IPS DF 4.7 (cell line): Measurements from ENCODE around the gene CNTN4.
"Not testable (repeated sequence)": the region's sequence is repeated elsewhere in the genome, so short reads cannot be mapped to it uniquely, and the experiment has no call there.

Source experiments
- DNase-seq: peaks from one replicate; pipeline ENCODE4 v3.0.0-alpha.2; 2013; ENCODE audit warnings: low spot score; ENCODE audit errors: extremely low read depth

CNTN4 gene

DNA sequence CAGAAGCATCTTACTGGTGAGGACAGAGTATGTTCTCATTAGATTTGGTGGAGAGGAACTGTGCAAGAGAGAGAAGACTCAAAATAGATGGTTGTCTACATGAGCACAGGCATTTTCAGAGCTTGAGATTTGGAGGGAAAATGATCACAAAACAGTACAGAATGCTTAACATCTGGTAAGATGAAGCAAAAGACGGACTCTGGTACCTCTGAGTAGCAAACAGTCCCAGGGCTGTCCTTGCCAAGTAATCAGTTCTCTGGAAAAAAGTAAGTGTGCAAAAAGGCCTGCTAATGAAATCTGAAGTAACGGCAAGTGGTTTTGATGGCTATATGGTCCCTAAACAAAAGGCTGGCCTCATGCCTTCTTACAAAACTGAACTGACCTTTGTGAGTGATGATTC, 414.2 kb downstream of the CNTN4 start:
- no peak for DNase-seq

DNA sequence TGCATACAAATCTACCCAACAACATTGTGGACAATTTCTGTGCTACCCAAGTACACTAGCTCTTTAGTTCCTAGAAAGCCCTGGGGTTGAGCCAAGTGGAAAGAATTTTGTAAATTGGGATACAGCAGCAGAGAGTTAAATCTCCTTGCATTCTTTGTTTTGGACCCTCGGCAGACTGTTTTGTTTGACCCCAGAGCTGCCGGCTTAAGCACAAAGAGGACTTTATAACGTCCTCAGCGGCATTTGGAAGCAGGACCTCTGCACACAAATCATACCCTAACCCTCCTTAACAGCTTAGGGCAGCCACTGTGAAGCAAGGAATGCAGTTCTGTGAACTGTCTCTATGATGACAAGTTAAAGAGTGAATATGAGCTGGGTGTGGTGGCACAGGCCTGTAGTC, 415.3 kb downstream of the CNTN4 start:
- no peak for DNase-seq

DNA sequence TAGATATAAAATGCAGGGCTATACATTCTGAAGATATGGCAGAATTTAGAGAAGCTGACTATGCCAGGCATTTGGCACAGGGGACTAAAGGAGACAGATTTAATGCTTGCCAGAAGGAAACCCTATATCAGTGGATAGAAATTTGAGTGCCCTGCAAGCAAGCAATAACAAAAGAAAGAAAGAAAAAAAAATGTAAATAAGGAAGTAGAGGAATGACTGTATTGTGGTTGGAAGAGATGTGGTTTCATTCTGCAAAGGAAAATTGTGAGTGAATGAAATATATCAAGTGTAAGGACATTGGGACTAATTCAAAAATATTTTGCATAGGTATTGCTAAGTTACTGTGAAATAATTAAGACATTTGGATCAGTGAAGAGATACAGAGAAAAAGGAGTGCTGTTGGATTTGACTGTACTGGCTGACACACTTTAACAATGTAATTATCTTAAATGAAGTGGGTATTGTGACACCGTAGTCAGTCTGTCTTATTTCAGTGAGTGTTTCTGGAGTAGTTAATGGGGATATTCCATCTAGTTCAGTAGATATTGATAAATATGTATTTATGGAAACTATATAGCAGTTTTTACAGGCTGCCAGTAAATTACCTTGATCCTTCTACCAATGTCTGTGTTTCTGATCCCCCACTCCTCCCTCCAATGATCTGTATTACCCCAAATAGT, 418.2 kb downstream of the CNTN4 start:
- DNase-seq = no peak

DNA sequence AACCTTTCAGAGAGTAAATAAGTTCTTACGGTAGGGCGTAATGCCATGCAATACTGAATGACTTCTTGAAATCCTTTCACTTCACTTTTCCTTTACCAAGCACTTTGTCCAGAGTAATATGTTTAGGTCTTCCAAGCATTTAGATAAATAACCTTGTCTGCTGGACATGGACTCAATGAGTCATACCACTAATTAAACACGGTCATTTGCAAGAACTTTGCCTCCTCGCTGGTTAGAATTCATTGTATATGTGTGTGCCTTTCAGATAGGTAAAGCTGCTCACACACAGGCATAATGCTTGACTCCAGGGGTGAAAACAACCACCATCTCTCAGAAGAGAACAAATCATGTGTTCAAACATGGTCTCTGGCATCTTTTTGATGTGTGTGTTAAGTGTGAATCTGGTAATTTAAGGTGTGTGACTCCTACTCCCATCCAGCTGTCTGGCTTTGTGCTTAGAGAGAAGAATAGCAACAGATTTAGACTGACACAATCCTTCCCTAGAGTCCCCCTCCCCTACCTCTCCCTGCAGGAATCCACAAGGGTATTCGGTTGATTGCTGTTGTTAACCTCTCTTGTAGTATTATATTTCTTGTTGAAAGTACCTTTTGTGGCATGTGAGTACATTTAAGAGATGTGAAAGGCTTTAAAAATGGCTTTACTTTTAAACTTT, 419.0 kb downstream of the CNTN4 start:
- DNase-seq = no peak

DNA sequence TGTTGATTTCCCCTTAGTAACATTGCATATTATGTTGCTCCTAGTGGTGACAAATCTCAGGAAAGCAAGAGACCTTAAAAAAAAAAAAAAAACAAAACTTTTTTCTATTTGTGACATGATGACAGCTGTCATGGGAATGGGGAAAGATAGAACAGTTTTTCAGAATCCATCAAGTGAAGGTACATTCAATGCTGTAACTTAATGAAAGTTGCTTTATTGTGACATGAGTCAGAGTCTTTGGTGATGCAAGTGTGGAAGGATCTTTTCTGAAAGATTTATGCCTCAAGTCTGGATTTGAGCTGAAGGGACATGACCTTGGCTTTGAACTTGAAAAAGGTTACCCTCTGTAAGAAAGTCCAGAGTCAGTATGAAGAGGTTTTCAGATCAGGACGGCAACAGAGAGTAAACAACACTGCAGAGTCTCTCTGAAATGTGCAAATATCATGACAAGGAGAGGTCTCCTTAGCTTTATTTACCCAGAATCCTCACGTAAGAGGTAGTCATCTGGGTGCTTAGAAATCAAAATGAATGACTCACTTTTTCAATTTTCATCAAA, 424.7 kb downstream of the CNTN4 start:
- DNase-seq = no peak

DNA sequence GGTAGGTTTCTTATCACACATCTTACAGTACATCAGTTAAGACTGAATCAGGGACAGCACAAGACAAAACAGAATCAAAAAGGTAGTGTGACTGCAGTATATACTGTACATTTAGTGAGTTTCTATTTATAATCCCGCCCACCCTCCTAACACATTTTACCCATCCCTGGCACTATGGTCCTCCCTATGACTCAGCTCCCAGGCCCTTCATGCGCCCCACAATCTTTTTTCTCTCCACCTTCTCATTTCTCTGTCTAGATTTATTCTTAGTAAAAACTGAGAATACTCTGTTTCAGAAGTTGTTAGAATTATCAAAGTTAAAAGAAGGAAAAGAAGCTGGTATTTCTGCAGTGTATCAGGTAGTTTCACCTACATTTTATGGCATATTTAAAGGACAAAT, 427.3 kb downstream of the CNTN4 start:
- no peak for DNase-seq

DNA sequence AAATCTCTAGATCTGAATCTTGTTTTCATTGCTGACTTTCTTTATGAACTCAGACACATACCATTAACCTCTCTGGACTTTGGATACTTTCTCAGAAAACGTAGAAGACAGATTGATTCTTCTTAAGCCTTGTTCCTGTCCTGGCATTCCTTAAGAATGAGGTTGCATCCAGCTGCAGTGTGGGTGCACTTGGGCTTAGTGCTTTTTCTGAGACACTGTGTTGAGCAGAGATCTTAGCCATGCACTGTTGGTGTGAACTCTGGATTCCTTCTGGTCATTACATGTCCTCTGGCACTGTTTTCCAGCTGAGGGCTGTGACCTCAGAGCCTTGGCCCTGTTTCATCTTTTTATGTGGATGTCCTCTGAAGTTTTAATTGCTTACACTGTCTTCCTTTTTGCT, 428.3 kb downstream of the CNTN4 start:
- no peak for DNase-seq

DNA sequence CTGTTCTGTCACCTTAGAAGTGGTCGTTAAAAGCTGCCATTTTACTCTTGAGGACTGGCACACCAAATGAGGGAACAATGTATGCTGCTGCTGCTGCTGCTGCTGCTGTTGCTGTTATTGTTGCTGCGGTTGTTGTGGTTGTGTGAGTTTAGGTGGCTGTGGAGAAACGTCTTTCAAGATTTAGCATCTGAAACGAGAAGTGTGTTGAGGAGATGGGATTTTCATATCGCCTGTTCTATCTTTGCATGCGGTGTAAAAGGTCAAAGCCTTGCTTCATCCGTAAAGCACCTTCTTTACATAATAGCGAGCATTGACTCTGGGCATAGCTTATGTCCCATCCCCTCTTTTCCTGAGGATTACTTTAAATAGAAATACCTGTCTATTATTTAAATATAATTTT, 428.7 kb downstream of the CNTN4 start:
- DNase-seq = not testable (repeated sequence)

DNA sequence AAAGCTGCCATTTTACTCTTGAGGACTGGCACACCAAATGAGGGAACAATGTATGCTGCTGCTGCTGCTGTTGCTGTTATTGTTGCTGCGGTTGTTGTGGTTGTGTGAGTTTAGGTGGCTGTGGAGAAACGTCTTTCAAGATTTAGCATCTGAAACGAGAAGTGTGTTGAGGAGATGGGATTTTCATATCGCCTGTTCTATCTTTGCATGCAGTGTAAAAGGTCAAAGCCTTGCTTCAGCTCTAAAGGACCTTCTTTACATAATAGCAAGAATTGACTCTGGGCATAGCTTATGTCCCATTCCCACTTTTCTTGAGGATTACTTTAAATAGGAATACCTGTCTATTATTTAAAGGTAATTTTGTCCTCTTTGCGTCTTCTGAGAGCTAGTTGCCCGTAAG, 436.1 kb downstream of the CNTN4 start:
- DNase-seq = not testable (repeated sequence)

DNA sequence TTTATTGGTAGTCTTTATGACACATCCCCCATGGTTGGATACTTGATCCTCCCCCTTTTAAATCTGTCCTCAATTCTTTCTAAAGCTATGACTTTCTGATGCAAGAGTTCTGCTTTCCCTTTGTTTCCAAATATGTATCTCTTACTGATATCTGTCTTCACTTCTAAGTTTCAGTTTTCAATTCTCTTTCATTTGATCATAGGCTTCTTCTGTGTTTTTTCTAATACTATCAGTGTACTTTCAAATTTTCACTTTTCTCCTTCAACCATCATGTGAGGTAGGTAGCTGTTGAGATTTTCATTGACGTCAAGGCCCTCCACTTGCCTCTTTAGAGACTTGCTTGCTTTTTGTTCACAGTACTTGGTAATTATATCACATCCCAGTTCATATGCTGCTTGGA, 436.5 kb downstream of the CNTN4 start:
- no peak for DNase-seq

DNA sequence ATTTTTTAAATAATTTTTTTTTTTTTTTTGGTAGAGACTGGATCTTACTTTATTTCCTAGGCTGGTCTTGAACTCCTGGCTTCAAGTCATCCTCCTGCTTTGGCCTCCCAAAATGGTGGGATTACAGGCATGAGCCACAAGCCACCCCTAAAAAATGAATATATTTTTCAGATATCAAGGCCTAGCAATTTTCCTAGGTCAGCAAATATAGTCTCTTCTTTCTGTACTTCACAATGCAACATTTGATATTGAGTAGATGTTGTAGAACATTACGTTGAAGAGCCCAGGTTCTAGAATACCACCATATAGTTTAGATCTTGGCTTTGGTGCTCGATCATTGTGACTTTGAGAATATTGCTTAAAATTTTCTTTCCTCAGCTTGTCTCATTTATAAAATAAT, 437.9 kb downstream of the CNTN4 start:
- DNase-seq = no peak

DNA sequence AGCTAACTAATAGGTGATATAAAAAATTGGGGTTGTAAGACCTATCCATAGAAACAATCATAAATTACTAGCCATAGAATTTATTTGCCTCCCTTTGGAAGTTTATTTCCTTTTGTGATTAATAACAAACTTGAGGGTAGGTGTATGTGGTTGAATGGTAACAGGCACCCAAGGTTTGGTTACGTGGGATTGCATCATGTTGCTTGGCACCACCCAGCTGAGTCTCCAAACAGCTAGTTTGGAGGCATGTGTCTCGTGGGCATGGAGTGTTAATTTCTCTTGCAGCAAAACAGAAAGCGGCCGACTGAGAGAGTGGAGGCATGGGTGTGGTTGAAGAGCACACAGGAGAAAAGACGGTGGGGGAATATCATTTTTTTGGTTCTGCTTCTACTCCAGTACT, 441.4 kb downstream of the CNTN4 start:
- DNase-seq = no peak

DNA sequence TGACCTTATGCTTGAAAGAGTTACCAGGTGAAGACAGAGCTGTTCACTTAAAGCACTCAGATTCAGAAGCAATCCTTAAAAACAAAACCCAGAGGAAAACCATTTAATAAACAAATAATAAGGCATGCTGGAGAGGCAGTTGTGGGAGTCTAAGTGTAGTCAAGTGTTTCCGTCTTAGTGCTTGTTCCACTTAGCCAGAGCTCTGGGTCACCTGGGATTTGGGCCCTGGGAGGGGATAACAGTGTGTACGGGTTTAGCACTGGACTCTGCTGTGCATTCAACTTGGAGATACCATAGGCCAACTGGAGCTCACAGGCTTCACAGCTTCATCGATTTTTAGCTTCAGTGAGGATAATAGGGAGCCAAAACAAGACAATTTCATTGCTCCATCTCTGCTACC, 444.6 kb downstream of the CNTN4 start:
- DNase-seq = no peak

DNA sequence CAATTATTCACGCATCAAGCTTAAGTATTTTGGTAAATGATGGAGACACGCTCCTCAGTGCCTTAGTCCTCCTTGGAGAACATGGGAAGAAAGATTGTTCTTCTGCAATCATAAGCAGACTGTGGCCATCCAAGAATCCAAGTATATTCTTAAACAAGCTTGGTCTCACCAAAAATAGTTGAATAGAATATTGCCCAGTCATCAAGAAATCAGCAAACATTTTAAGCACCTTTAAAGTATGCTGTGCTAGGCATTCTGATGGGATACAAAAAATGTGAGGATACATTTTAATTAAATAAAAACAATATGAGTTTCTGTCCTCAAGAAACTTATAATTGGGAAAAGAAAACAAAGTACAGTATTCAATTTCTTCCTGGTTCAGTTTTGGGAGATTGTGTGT, 445.5 kb downstream of the CNTN4 start:
- no peak for DNase-seq

DNA sequence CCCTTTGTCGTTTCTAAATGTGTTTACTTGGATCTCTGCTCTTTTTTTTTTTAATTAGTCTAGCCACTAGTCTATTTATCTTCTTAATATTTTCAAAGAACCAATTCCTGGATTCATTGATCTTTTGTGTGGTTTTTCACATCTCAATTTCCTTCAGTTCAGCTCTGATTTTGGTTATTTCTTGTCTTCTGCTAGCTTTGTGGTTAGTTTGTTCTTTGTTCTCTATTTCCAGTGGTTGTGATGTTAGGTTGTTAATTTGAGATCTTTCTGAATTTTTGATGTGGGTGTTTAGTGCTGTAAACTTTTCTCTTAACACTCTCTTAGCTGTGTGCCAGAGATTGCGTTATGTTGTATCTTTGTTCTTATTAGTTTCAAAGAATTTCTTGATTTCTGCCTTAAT, 446.1 kb downstream of the CNTN4 start:
- no peak for DNase-seq

DNA sequence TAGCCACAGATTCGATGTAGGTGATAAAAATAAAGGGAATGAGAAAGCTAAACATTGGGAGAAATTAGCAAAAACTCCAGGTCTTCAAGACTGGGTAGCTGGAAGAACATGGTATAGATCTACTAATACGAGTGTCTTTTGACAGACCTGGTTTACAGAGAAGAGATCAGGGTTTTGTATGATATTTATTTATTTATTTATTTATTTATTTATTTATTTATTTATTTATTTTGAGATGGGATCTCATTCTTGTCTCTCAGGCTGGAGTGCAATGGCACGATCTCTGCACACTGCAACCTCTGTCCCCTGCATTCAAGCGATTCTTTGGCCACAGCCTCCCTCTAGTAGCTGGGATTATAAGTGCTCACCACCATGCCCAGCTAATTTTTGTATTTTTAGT, 448.4 kb downstream of the CNTN4 start:
- no peak for DNase-seq

DNA sequence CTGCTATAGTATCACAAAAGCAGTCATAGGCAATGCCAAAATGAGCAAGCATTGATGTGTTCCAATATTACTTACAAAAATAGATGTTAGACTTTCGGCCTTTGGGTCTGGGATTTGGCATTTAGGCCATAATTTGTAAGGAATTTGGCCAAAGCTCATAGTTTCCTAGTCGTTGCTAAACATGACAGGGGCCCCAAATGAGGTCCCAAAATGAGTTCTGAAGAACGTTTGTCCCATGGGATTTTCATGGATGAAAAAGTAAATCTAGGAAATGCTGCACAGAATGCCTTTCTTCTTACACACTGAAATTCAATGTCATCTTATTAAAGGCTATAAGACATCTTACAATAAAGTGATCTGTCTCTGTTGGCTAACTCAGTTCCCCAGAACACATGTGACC, 456.0 kb downstream of the CNTN4 start:
- DNase-seq = no peak

DNA sequence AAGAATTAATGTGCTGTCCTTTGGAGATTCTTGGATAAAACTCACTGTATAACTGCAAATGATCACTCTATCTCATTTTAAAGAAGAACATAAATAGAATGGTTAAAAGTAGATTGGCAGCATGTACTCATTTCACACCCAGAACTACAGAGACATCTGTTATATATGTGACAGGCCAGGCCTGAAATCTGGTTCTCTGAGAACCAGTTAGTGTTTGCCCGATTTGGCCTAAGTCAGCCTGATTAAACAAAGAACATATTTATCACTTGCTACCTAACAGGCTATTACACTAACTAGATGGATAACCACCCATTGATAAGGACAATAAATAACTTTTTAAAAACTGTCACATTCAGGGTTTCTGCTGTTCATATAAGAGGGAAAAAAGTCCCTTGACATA, 460.1 kb downstream of the CNTN4 start:
- no peak for DNase-seq

DNA sequence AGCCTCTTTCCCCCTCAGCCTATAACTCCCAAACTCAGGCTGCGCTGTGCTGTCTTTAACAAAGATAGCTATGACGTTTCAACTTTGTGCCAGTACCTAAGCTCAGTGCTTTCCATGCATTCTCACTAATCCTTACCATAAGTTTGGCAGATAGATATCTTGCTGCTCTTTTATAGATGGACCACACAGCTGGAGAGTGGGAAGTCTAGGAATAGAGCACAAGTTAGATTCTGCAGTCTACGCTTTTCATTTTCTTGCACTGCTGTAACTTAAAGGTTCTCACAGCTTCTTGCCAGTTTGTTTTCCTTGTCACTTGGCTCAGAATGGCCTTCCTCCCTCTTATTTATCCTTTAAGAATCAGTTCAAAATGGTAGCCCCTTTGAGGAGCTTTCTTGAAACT, 468.8 kb downstream of the CNTN4 start:
- no peak for DNase-seq

DNA sequence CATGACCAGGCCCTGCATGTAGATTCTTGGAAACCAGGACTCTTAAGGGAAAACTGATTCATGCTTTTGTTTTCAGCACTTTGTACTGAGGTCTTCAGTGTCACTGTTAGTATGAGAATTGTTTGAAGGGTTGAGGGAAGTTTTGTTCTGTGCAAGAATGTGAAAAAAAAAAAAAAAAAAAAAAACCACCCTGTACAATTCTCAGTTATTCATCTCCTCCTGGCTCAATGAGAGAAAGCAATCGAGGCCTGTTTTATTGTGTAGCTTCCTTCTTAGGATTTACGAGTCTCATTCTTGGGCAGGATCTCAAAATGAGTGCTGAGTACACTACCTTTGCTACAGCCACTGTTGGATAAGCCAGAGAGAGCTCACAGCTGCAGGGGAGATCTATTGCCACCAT, 469.5 kb downstream of the CNTN4 start:
- no peak for DNase-seq

DNA sequence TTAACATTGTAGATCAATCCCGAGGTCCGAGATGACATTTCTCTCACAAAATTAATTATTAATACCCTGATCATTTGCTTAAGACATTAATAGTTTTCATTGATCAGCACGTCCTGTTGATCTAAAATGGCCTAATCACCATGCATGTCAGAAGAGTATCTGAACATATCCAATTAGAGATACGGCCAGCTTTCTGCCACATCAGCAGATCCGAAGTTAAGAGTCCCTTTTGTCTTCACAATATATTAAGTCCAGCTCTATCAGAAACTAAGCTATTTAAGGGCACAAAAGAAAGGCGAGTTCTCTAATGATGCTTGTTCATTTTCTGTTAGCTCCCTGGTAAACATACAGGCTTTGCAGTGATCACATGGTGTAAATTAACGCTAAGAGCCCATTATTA, 470.3 kb downstream of the CNTN4 start:
- DNase-seq = no peak

DNA sequence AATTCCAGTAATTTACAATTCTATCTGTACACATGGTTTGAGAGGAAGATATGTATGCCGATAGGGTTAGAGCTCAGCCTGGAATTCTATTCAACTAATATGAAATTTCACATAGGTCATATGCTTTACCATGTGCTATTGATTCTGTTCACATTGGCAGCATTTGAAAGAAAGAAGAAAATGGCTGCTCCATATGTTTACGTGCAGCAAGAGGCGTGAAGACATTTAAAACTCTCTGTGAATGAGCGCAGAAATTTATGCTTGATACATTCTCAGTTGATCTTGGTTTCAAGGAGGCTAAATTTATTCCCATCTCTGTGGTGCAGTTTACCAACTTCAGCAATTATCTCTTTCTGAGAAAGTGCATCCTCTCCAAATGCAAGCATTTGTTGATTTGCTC, 478.9 kb downstream of the CNTN4 start:
- DNase-seq = no peak

DNA sequence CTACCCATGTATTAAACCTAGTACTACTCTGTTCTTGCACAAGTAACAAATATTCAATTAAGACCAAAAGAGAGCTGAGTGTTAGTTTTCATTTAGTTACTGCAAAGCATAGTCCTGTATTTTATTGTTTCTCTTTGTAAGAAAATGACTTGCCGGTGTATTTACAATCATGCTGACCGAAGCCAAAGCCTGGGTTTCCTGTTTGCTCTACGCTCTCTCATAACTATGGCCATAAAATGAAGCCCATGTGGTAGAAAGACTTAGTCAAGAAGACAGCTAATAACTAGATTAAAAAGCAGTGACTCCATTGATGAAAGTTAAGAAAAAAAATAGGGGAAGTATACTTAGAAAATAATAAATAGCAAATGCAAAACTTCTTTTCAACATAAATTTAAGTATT, 479.9 kb downstream of the CNTN4 start:
- no peak for DNase-seq
